ENCODE measurements around the gene SUSD2. TPM values are rescaled to one million over a fixed set of nuclear protein-coding genes. Genes with fewer than 3 reads are reported as not detected.
A peak's percentile ranks its signal among the peaks of the same experiment; 100 is the strongest.
"Not testable (repeated sequence)": the region's sequence is repeated elsewhere in the genome, so short reads cannot be mapped to it uniquely, and the experiment has no call there.

The SUSD2 gene
- total RNA-seq, 4 donors from 2014 or later, result 10.7 to 367 (median 209) TPM

- Histone ChIP-seq H3K4me3 (no peak overlapping the region), H3K27ac (no peak overlapping the region), H3K4me1 (peaks cover 0 to 15% (median 4%) of the 10 kb centered on the region in 4 donors)
Observed at GRCh38 chr22:24205438-24206195, 24.3 kb downstream of the SUSD2 start.

DNA sequence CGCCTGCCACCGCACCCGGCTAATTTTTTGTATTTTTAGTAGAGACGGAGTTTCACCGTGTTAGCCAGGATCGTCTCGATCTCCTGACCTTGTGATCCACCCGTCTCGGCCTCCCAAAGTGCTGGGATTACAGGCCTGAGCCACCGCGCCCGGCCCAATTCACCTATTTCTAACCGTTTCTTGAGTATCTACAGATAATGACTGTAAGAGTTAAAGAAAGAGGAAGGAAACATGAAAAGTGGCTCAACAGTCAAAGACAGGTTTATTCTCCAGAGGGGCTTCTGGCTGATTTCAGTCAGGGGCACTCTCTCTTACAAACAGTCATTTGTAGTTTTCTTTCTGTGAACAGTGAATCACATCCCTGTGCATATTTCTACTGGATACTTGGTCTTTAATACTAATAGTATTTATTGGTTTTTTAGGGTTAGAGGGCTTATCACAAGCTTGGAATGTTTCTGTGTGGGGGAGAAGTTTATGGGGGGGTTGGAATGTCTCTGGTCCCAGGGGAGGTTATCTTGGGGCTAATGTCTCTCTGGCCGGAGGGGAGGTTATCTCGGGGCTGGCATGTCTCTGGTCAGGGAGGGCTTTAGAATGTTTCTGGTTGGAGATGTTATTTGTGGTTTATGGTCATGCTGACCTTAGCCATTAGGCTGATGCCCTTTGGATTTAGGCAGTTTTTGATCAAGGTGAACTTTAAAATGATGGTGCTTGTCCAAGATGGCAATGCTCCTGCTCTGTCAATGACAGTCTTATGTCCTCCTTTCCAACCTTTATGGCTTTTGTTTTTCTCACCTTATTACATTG, 25.4 kb downstream of the SUSD2 start:
- H3K4me3 ChIP-seq, DNase-seq, H3K9me3 ChIP-seq, H3K36me3 ChIP-seq, H3K27me3 ChIP-seq: not testable (repeated sequence)
- Histone ChIP-seq H3K4me1 (peaks cover 0 to 15% (median 4%) of the 10 kb centered on the region in 4 donors), H3K27ac (peak overlapping the region in 3 of 4 donors; percentile 39 to 74 (median 63))

More at GRCh38 chr22:24205438-24206195, 24.3 kb downstream of the SUSD2 start:
- no peaks in the 10 kb centered on the region for H3K27me3 ChIP-seq
- H3K9me3 ChIP-seq, result no peaks in the 10 kb centered on the region
- no peak for DNase-seq
- H3K36me3 ChIP-seq, result no peaks in the 10 kb centered on the region
- TF ChIP-seq CTCF (IDR thresholded peaks at IDR 0.05) (peak in 1 of 6 experiments; percentile 12), POLR2A (IDR thresholded peaks at IDR 0.05) (no peak)

DNA sequence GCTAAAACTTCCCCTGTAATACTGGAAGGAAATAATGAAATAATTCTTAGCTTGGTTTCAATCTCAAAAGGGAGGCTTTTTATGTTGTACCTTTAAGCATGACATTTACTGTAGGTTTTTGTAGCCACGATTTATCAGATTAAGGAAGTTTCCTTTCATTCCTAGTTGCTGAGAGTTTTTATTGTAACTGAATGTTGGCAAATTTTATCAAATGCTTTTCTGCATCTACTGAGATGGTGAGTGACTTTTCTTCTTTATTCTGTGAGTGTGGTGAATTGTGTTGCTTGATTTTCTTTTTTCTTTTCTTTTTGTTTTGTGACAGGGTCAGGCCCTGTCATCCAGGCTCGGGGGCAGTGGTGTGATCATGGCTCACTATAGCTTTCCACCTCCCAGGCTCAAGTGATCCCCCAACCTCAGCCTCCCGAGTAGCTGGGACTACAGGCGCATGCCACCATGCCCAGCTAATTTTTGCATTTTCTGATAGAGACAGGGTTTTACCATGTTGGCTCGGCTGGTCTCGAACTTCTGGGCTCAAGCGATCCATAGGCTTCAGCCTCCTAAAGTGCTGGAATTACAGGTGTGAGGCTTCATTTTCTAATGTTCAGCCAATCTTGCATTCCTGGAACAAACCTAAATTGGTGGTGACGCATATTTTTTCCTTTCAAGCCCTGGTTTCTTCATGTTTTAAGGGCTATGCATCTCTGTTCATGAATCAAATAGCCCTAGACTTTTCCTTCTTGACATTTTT, 26.2 kb downstream of the SUSD2 start:
- H3K36me3 ChIP-seq, result no peaks in the 10 kb centered on the region
- no peak overlapping the region for H3K4me3 ChIP-seq
- peak overlapping the region in 3 of 4 donors; percentile 50 to 74 (median 63) for H3K27ac ChIP-seq
- TF ChIP-seq POLR2A (IDR thresholded peaks at IDR 0.05) (no peak), CTCF (IDR thresholded peaks at IDR 0.05) (no peak)
- no peaks in the 10 kb centered on the region for H3K9me3 ChIP-seq
- peaks cover 0 to 15% (median 4%) of the 10 kb centered on the region in 4 donors for H3K4me1 ChIP-seq
- no peaks in the 10 kb centered on the region for H3K27me3 ChIP-seq
- no peak for DNase-seq

DNA sequence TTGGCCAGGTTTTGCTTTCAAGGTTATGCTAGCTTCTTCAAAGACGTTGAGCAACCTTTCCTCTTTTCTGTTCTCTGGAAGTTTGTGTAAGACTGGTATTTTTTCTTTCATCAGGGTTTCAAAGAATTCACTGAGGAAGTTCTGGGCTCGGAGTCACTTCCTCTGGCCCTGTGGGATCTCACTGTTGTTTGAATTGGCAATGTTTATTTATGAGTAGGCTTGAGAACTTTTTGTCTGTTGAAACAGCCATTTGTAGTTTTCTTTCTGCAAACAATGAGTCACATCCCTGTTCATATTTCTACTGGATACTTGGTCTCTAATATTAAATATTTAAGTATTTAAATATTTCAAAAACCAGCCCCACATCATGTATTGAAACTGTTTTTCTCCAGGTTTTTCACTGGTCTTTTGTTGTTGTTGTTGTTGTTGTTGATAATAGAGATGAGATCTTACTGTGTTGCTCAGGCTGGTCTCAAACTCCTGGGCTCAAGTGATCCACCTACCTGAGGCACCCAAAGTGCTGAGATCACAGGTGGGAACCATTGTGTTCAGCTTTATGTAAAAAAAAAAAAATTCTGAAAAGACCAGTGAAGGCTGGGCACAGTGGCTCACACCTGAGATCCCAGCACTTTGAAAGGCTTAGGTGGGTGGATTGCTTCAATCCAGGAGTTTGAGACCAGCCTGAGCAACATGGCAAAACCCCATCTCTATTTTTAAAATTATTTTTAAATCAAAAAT, 26.9 kb downstream of the SUSD2 start:
- no peak for DNase-seq
- Histone ChIP-seq H3K4me1 (peaks cover 0 to 15% (median 4%) of the 10 kb centered on the region in 4 donors), H3K9me3 (no peaks in the 10 kb centered on the region), H3K27me3 (no peaks in the 10 kb centered on the region), H3K4me3 (no peak overlapping the region), H3K27ac (peak overlapping the region in 3 of 4 donors; percentile 38 to 74 (median 63)), H3K36me3 (no peaks in the 10 kb centered on the region)
- TF ChIP-seq CTCF (IDR thresholded peaks at IDR 0.05) (no peak), POLR2A (IDR thresholded peaks at IDR 0.05) (no peak)

GRCh38 chr22:24209016-24209415, 27.7 kb downstream of the SUSD2 start:
- H3K9me3 ChIP-seq, result no peaks in the 10 kb centered on the region
- no peak for DNase-seq
- H3K27ac ChIP-seq, result peak overlapping the region in 1 of 4 donors; percentile 74
- no peaks in the 10 kb centered on the region for H3K27me3 ChIP-seq
- H3K36me3 ChIP-seq, result no peaks in the 10 kb centered on the region
- no peak for TF ChIP-seq CTCF (IDR thresholded peaks at IDR 0.05)
- TF ChIP-seq POLR2A (IDR thresholded peaks at IDR 0.05), result no peak
- no peak overlapping the region for H3K4me3 ChIP-seq
- H3K4me1 ChIP-seq, result peaks cover 0 to 15% (median 4%) of the 10 kb centered on the region in 4 donors

Data from Peyer's patch (tissue), 4 donors.